HEK293 (cell line): ENCODE measurements around the gene SERPINB8.

ENCODE experiments used
- YY1 ChIP-seq: fragments of 450-650 bp; formaldehyde crosslinking; IDR thresholded peaks from 2 replicates; pipeline ENCODE4 v1.5.1; 2018; ENCODE audit warnings: missing biosample characterization, missing genetic modification characterization
- ZNF138 ChIP-seq: fragments of 450-650 bp; formaldehyde crosslinking; IDR thresholded peaks from 2 replicates; pipeline ENCODE4 v1.5.1; 2016; ENCODE audit warnings: missing biosample characterization, missing genetic modification characterization, borderline replicate concordance
- ZNF184 ChIP-seq: fragments of 450-650 bp; IDR thresholded peaks from 2 replicates; pipeline ENCODE4 v1.5.1; 2018; ENCODE audit warnings: missing biosample characterization, mild to moderate bottlenecking, missing genetic modification characterization
- ZNF24 ChIP-seq: fragments of 450-650 bp; formaldehyde crosslinking; IDR thresholded peaks from 2 replicates; pipeline ENCODE4 v1.5.1; 2016; ENCODE audit warnings: missing biosample characterization, missing genetic modification characterization
- ZNF423 ChIP-seq: fragments of 450-650 bp; formaldehyde crosslinking; IDR thresholded peaks from 2 replicates; pipeline ENCODE4 v1.5.1; 2016; ENCODE audit warnings: missing biosample characterization, missing genetic modification characterization
- ZNF530 ChIP-seq: fragments of 450-650 bp; formaldehyde crosslinking; IDR thresholded peaks from 2 replicates; pipeline ENCODE4 v1.5.1; 2016; ENCODE audit warnings: low read depth, missing biosample characterization, missing genetic modification characterization
- TF ChIP-seq, protein P1 (sequence below): fragments of 450-650 bp; formaldehyde crosslinking; IDR thresholded peaks from 2 replicates; pipeline ENCODE4 v1.5.1; 2017; ENCODE audit warnings: missing biosample characterization, mild to moderate bottlenecking, missing genetic modification characterization, moderate library complexity
- TF ChIP-seq, protein P2 (sequence below): fragments of 450-650 bp; formaldehyde crosslinking; IDR thresholded peaks from 2 replicates; pipeline ENCODE4 v1.5.1; 2016; ENCODE audit warnings: missing biosample characterization, missing genetic modification characterization
- TF ChIP-seq, protein P3 (sequence below): fragments of 450-650 bp; formaldehyde crosslinking; IDR thresholded peaks from 2 replicates; pipeline ENCODE4 v1.5.1; 2016; ENCODE audit warnings: missing biosample characterization, missing genetic modification characterization
- TF ChIP-seq, protein P4 (sequence below): fragments of 450-650 bp; formaldehyde crosslinking; IDR thresholded peaks from 2 replicates; pipeline ENCODE4 v1.5.1; 2016; ENCODE audit warnings: missing biosample characterization, missing genetic modification characterization

GRCh38 chr18:63980027-63980426 is 10.1 kb downstream of the SERPINB8 start:
- TF ChIP-seq ZNF184 = no peak
- no peak for TF ChIP-seq ZNF138
- TF ChIP-seq ZNF24 (tag by site-specific recombination) = no peak
- TF ChIP-seq, protein P1, sequence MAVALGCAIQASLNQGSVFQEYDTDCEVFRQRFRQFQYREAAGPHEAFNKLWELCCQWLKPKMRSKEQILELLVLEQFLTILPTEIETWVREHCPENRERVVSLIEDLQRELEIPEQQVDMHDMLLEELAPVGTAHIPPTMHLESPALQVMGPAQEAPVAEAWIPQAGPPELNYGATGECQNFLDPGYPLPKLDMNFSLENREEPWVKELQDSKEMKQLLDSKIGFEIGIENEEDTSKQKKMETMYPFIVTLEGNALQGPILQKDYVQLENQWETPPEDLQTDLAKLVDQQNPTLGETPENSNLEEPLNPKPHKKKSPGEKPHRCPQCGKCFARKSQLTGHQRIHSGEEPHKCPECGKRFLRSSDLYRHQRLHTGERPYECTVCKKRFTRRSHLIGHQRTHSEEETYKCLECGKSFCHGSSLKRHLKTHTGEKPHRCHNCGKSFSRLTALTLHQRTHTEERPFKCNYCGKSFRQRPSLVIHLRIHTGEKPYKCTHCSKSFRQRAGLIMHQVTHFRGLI (tag by site-specific recombination) = no peak
- TF ChIP-seq, protein P2, sequence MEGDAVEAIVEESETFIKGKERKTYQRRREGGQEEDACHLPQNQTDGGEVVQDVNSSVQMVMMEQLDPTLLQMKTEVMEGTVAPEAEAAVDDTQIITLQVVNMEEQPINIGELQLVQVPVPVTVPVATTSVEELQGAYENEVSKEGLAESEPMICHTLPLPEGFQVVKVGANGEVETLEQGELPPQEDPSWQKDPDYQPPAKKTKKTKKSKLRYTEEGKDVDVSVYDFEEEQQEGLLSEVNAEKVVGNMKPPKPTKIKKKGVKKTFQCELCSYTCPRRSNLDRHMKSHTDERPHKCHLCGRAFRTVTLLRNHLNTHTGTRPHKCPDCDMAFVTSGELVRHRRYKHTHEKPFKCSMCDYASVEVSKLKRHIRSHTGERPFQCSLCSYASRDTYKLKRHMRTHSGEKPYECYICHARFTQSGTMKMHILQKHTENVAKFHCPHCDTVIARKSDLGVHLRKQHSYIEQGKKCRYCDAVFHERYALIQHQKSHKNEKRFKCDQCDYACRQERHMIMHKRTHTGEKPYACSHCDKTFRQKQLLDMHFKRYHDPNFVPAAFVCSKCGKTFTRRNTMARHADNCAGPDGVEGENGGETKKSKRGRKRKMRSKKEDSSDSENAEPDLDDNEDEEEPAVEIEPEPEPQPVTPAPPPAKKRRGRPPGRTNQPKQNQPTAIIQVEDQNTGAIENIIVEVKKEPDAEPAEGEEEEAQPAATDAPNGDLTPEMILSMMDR = no peak
- no peak for TF ChIP-seq ZNF423 (tag by site-specific recombination)
- TF ChIP-seq, protein P3, sequence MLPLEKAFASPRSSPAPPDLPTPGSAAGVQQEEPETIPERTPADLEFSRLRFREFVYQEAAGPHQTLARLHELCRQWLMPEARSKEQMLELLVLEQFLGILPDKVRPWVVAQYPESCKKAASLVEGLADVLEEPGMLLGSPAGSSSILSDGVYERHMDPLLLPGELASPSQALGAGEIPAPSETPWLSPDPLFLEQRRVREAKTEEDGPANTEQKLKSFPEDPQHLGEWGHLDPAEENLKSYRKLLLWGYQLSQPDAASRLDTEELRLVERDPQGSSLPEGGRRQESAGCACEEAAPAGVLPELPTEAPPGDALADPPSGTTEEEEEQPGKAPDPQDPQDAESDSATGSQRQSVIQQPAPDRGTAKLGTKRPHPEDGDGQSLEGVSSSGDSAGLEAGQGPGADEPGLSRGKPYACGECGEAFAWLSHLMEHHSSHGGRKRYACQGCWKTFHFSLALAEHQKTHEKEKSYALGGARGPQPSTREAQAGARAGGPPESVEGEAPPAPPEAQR = no peak
- TF ChIP-seq, protein P4, sequence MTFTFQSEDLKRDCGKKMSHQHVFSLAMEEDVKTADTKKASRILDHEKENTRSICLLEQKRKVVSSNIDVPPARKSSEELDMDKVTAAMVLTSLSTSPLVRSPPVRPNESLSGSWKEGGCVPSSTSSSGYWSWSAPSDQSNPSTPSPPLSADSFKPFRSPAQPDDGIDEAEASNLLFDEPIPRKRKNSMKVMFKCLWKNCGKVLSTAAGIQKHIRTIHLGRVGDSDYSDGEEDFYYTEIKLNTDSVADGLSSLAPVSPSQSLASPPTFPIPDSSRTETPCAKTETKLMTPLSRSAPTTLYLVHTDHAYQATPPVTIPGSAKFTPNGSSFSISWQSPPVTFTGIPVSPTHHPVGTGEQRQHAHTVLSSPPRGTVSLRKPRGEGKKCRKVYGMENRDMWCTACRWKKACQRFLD = no peak
- TF ChIP-seq YY1 = no peak
- TF ChIP-seq ZNF530 (tag by site-specific recombination) = no peak
